GM21786 (cell line): Measurements from ENCODE around the gene ARHGAP44.
"Not testable (repeated sequence)": the region's sequence is repeated elsewhere in the genome, so short reads cannot be mapped to it uniquely, and the experiment has no call there.

ENCODE experiments used
- ATAC-seq: cut with Tn5 transposase; IDR thresholded peaks from one replicate; pipeline ENCODE4 v1.9.1; 2021; ENCODE audit not compliant: unreplicated experiment

The ARHGAP44 gene

GRCh38 chr17:12814718-12815117 is 25.4 kb downstream of the ARHGAP44 start:
- ATAC-seq: no peak

GRCh38 chr17:12815642-12816141 is 26.4 kb downstream of the ARHGAP44 start:
- ATAC-seq: peak; percentile 100

DNA sequence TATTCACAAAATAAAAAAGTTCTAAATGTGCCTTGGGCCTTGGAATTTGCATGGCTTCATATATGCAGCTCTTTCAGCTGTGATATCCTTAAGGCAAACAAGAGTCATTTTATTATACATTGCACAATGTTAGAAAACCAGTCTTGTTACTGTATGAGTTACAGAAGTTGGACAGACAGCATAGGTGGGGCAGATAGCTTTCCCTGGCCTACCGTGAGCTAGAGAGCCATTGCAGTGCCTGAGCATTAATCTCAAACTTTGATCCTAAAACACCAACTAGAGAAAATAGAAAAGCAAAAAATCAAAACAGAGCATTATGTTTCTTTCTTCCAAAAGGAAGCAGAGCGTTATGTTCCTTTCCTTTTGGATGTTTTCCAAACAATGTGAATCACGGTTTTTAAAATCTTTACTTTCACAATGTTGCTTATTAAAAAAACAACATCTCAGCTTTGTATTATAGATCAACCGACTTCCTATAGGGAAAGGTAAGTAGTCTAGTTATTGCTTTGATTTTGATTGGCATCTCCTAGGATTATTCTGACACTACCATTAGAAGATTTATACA is 32.2 kb downstream of the ARHGAP44 start:
- no peak for ATAC-seq

- ATAC-seq: no peak
Measured at GRCh38 chr17:12826431-12826830, 37.1 kb downstream of the ARHGAP44 start.

- no peak for ATAC-seq
Measured at GRCh38 chr17:12830777-12831247, 41.5 kb downstream of the ARHGAP44 start.

DNA sequence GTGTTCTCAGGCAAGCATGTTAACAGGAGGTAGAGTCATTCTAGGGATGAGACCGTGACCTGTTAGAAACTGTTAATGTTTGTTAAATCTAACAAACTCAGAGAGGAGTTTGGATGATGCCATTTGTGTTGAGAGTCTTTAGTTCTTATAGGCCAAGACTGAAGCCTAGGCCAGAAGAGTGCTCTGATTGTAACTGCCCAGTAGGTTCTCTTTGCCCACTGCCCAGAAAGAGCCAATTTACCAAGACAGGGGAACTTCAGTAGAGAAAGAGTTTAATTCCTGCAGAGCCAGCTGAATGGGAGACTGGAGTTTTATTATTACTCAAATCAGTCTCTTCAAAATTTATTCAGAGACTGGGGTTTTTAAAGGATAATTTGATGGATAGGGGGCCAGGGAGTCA is 42.5 kb downstream of the ARHGAP44 start:
- no peak for ATAC-seq

- ATAC-seq: no peak
Measured at GRCh38 chr17:12839042-12839441, 49.7 kb downstream of the ARHGAP44 start.

DNA sequence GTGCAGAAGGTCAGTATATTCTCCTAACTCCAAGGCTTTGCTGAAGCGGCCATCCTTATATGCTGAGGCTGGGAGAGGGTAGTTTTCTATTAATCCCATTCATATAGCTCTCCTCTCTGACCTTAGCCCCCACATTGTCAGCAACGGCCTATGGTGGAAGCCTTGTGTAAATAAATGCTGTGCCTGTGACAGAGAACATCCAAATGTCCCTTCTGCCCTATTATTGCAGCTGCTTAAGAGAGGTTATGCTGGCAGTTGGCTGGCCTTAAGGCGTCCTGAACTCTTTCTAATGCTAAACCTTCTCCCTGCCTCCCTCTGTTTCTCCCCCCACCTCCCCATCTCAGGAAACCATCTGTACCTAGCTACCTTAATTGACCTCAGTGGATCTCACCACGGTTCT is 53.6 kb downstream of the ARHGAP44 start:
- ATAC-seq: no peak

- ATAC-seq: no peak
Measured at GRCh38 chr17:12850996-12851395, 61.7 kb downstream of the ARHGAP44 start.

- ATAC-seq: no peak
Measured at GRCh38 chr17:12851901-12852435, 62.7 kb downstream of the ARHGAP44 start.

DNA sequence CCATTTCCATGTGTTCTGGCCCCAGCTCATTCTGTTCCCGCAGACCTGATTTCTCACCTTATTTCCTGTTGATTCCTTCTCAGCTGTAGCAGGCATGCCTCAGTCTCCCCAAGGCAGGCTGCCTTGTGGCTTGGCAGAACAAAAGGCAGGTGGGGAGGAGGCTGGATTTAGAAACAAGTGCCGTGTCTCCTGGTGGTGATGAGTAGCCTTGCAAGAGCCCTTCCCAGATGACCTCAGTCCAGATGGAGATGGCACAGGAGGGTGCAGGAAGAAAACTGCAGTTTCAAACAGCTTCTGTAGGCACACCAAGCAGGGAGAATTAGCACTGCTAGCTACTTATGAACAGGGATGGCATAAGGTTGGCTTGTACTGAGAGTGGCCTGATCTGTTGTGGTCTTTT is 64.6 kb downstream of the ARHGAP44 start:
- no peak for ATAC-seq

- ATAC-seq: no peak
Measured at GRCh38 chr17:12856416-12856815, 67.1 kb downstream of the ARHGAP44 start.

DNA sequence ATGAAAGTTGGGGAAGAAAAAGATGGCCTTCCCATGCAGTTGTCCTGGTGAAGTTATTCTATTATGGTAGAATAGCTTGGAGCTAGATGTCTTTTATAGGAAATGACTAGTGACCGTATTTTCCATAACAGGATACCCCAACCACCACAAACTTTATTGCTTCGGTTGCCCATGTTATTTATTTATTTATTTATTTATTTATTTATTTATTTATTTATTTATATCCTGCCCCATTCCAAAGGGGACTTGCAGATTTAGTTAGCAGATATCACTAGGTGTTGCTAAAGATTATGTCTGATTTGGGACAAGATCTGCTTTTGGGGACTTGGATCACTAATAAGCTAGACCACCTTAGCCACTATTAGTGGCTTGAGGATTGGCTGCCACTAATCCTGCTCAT is 68.3 kb downstream of the ARHGAP44 start:
- no peak for ATAC-seq

- ATAC-seq: no peak
Measured at GRCh38 chr17:12859520-12859919, 70.2 kb downstream of the ARHGAP44 start.

DNA sequence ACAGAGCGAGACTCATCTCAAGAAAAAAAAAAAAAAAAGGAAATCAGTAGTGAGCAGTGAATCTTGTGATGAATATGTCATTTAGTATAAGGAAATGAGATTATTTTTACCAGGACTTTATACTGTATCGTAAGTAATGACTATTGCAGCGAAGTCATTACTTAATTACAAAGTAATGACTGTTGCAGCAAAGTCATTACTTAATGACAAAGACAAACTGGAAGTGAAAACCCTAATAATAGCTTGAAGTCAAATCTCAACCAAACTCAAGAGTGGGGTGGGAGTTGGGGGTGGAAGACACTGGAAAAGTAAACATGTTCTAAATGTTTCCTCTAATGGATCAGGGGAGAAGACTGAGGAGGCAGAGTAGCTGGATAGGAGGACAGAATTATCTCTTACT is 76.5 kb downstream of the ARHGAP44 start:
- no peak for ATAC-seq

DNA sequence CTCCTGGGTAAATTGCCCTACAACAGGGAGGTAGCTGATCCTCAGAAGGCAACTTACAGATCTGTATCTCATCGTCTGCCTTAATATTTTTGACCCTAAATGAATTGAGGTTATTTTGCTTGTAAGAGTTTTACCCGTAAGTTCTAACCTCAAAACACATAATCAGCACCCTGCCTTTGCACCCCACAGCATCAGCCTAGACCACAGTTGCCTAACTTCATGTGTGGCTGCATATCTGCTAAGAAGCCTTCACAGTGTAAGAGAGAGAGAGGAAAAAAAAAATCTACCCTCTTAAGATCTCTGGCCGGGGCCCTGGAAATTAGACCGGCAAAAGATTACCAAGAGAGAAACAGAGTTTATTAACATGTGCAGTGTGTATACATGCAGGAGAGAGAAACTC is 76.9 kb downstream of the ARHGAP44 start:
- ATAC-seq: no peak

- no peak for ATAC-seq
Measured at GRCh38 chr17:12867726-12868125, 78.4 kb downstream of the ARHGAP44 start.

DNA sequence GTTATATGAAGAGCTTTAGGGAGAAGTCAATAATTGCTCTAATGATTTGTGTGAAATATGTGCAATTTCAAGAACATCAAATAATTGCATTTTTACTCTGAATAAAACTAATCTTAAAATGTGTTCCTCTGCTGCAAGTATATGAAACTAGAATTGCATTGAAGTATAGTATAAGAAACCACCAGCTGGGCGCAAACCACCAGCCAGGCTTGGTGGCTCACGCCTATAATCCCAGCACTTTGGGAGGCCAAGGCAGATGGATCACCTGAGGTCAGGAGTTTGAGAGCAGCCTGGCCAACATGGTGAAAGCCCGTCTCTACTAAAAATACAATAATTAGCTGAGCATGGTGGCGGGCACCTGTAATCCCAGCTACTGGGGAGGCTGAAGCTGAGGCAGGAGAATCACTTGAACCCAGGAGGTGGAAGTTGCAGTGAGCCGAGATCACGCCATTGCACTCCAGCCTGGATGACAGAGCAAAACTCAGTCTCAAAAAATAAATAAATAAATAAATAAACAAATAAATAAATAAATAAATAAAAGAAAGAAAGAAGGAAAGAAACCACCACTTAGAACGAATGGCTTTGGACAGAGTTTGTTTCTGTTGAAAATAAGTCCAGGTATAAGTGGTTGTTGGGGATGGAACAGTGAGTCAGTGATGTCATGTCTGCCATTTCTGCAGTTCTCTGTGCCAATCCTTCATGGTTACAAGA is 84.3 kb downstream of the ARHGAP44 start:
- not testable (repeated sequence) for ATAC-seq

DNA sequence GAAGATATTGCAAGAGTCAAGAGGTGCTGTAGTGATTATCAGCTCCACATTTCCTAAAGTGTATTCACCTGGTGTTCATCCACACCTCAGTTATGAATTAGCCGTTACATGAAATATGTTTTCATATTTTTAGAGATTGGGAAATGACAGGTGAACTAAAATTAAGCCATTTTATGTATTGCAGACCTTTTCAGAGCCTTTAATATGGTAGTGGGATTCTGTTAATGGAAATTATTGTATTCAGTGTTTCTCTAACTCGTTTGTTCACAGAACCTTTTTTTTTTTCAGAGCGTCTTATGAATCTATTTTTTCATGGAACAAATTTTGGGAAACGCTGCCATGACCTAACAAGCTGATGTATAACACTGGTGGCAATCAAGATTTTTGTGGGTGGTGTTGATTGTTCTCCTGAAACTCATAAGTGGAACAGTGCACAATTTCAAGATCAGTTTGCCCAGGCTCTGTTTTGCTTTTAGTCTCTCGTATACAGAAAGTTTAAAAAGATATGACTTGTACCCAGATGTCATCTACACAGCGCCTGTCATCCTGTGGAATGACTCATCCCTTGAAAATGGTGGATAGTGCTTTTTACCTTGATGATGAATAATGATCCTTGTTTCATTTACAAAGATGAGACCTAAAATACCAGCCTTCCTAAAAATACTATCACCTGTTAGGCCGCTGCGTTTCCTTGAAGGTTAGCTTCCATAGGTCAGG is 88.8 kb downstream of the ARHGAP44 start:
- ATAC-seq: no peak

GRCh38 chr17:12879096-12879495 is 89.8 kb downstream of the ARHGAP44 start:
- not testable (repeated sequence) for ATAC-seq

DNA sequence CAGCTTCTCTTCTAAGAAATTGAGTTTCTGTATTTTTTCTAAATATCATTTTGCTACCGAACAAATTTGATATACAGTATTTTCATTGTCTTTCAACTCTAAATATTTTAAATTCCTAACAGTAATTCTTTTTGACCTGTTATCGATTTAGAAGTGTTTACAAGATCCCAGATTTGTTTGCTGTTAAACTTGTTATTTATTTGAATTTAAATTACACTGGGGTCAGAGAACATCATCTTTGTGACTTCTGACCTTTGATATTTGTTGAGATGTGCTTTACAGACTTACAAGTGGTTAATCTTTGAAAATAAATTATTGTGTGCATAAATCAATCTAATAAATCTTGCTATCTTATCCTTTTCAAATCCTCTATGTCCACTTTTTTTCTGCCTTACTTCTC is 94.2 kb downstream of the ARHGAP44 start:
- no peak for ATAC-seq

DNA sequence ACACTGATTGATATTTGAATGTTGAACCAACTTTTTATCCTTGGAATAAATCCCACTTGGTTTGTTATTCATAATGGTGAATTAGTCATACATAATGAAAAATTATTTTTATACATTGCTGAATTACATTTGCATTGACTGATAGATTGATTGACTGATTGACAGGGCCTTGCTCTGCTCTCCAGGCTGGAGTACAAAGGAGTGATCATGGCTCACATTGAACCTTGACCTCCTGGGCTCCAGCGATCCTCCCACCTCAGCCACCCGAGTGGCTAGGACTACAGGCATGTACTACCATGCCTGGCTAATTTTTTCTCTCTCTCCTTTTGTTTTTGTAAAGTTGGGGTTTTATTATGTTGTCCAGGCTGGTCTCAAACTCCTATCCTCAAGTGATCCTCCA is 97.8 kb downstream of the ARHGAP44 start:
- ATAC-seq: no peak
